HepG2 (cell line): ENCODE measurements around the gene IL1A. TPM values are rescaled to one million over a fixed set of nuclear protein-coding genes. Genes with fewer than 3 reads are reported as not detected.

Experiments used
- DNMT3B ChIP-seq: conservative IDR thresholded peaks from 2 replicates; pipeline ENCODE4 v1.6.1; 2016; ENCODE audit warnings: missing biosample characterization, control low read depth
- ESRRA ChIP-seq: sonication (generic); formaldehyde crosslinking; IDR thresholded peaks from 2 replicates; pipeline ENCODE4 v1.5.1; 2020; ENCODE audit warnings: mild to moderate bottlenecking, low read depth, missing genetic modification reagents
- HCFC1 ChIP-seq: fragments of 150-350 bp; IDR thresholded peaks from 2 replicates; pipeline ENCODE4 v1.6.1; 2014; ENCODE audit warnings: low read depth, low read length
- IRX3 ChIP-seq: sonication (generic); formaldehyde crosslinking; IDR thresholded peaks from 2 replicates; pipeline ENCODE4 v1.8.1; 2023; ENCODE audit warnings: mild to moderate bottlenecking, low read depth, missing genetic modification reagents, borderline replicate concordance
- NCOA5 ChIP-seq: sonication (generic); formaldehyde crosslinking; IDR thresholded peaks from 2 replicates; pipeline ENCODE4 v1.4.0; 2020; ENCODE audit warnings: missing genetic modification reagents
- NFATC3 ChIP-seq: sonication (generic); formaldehyde crosslinking; IDR thresholded peaks from 2 replicates; pipeline ENCODE4 v1.5.1; 2020; ENCODE audit warnings: mild to moderate bottlenecking, missing genetic modification reagents
- RCOR2 ChIP-seq: IDR thresholded peaks from 2 replicates; pipeline ENCODE4 v1.6.1; 2016; ENCODE audit warnings: missing biosample characterization, missing genetic modification reagents
- SP4 ChIP-seq: sonication (generic); formaldehyde crosslinking; IDR thresholded peaks from 2 replicates; pipeline ENCODE4 v1.8.1; 2023; ENCODE audit warnings: mild to moderate bottlenecking, missing genetic modification reagents
- XBP1 ChIP-seq: sonication (generic); formaldehyde crosslinking; IDR thresholded peaks from 2 replicates; pipeline ENCODE4 v1.5.0; 2020; ENCODE audit warnings: missing genetic modification reagents
- ZMAT3 ChIP-seq: sonication (generic); formaldehyde crosslinking; conservative IDR thresholded peaks from 2 replicates; pipeline ENCODE4 v1.7.0; 2021; ENCODE audit warnings: missing genetic modification reagents
- ZNF343 ChIP-seq: sonication (generic); formaldehyde crosslinking; IDR thresholded peaks from 2 replicates; pipeline ENCODE4 v1.4.0; 2020; ENCODE audit warnings: mild to moderate bottlenecking, missing genetic modification reagents
- polyA plus RNA-seq, 8 experiments: library from polyadenylated mRNA; depleted of rRNA in 3 of 8; stranded (reverse) in 7 of 8; unstranded in 1 of 8; fragments of >200 nt; fragmentation: Illumina TruSeq in 4 of 8; extraction: Trizol in 4 of 8; gene quantifications; 2 replicates each; pipeline versions ENCODE4 v1.2.1 to v1.2.3, GENCODE V29; 2011 to 2016; ENCODE audit warnings: low read depth in 4 of 8, missing spikeins in 1 of 8, mixed read lengths in 1 of 8; ENCODE audit not compliant: insufficient read depth in 1 of 8
- total RNA-seq, 5 experiments: library from RNA; depleted of rRNA; stranded (reverse); fragments of >200 nt; fragmentation: Illumina TruSeq; extraction: Trizol; gene quantifications; 2 replicates each; pipeline ENCODE4 v1.2.3, GENCODE V29; 2016; ENCODE audit warnings: low read depth in 1 of 5
- TF ChIP-seq, protein P1 (sequence below): sonication (generic); formaldehyde crosslinking; IDR thresholded peaks from 2 replicates; pipeline ENCODE4 v1.4.0; 2020; ENCODE audit warnings: mild to moderate bottlenecking, missing genetic modification reagents
- TF ChIP-seq, protein P2 (sequence below): sonication (generic); formaldehyde crosslinking; IDR thresholded peaks from 2 replicates; pipeline ENCODE4 v1.5.0; 2020; ENCODE audit warnings: missing genetic modification reagents
- TF ChIP-seq, protein P3 (sequence below): sonication (generic); formaldehyde crosslinking; conservative IDR thresholded peaks from 2 replicates; pipeline ENCODE4 v1.8.1; 2023; ENCODE audit warnings: missing genetic modification reagents

The IL1A gene
- total and polyA plus RNA-seq, 2 of the 13 experiments (the other 11 are each of a cell fraction or from before 2014, with no cell fraction given) = not detected

DNA sequence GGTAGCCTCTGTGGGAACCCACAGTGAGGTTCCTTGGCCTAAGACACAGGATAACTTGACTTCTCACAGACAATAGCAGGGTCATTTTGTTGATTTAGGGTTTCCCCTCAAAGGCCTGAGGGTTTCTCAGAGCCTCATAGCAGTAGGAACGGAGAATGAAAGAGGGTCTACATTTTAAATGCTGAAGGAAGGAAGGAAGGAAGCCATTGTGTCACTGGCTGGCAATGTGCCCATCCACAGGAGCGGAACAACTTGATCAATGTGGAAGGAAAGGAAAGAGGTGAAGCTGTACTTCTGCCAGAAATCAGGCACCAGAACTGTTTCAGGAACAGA is 47.2 kb upstream of the IL1A start (continued):
- TF ChIP-seq, protein P1, sequence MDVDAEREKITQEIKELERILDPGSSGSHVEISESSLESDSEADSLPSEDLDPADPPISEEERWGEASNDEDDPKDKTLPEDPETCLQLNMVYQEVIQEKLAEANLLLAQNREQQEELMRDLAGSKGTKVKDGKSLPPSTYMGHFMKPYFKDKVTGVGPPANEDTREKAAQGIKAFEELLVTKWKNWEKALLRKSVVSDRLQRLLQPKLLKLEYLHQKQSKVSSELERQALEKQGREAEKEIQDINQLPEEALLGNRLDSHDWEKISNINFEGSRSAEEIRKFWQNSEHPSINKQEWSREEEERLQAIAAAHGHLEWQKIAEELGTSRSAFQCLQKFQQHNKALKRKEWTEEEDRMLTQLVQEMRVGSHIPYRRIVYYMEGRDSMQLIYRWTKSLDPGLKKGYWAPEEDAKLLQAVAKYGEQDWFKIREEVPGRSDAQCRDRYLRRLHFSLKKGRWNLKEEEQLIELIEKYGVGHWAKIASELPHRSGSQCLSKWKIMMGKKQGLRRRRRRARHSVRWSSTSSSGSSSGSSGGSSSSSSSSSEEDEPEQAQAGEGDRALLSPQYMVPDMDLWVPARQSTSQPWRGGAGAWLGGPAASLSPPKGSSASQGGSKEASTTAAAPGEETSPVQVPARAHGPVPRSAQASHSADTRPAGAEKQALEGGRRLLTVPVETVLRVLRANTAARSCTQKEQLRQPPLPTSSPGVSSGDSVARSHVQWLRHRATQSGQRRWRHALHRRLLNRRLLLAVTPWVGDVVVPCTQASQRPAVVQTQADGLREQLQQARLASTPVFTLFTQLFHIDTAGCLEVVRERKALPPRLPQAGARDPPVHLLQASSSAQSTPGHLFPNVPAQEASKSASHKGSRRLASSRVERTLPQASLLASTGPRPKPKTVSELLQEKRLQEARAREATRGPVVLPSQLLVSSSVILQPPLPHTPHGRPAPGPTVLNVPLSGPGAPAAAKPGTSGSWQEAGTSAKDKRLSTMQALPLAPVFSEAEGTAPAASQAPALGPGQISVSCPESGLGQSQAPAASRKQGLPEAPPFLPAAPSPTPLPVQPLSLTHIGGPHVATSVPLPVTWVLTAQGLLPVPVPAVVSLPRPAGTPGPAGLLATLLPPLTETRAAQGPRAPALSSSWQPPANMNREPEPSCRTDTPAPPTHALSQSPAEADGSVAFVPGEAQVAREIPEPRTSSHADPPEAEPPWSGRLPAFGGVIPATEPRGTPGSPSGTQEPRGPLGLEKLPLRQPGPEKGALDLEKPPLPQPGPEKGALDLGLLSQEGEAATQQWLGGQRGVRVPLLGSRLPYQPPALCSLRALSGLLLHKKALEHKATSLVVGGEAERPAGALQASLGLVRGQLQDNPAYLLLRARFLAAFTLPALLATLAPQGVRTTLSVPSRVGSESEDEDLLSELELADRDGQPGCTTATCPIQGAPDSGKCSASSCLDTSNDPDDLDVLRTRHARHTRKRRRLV (CRISPR knock-in tag) = no peak
- TF ChIP-seq, protein P2, sequence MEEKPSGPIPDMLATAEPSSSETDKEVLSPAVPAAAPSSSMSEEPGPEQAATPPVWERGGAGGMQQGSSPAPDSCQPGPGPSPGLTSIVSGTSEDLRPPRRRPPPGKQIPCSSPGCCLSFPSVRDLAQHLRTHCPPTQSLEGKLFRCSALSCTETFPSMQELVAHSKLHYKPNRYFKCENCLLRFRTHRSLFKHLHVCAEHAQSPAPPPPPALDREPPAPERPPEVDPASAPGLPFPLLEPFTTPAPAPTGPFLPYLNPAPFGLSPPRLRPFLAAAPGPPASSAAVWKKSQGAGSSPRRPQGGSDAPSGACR (CRISPR knock-in tag) = no peak
- TF ChIP-seq RCOR2 (CRISPR knock-in tag) (no peak), HCFC1 (no peak), IRX3 (CRISPR knock-in tag) (no peak), XBP1 (CRISPR knock-in tag) (no peak), DNMT3B (CRISPR knock-in tag) (no peak), ZMAT3 (no peak), NFATC3 (CRISPR knock-in tag) (no peak), ESRRA (no peak), ZNF343 (CRISPR knock-in tag) (no peak), SP4 (CRISPR knock-in tag) (no peak), NCOA5 (CRISPR knock-in tag) (no peak)
- TF ChIP-seq, protein P3, sequence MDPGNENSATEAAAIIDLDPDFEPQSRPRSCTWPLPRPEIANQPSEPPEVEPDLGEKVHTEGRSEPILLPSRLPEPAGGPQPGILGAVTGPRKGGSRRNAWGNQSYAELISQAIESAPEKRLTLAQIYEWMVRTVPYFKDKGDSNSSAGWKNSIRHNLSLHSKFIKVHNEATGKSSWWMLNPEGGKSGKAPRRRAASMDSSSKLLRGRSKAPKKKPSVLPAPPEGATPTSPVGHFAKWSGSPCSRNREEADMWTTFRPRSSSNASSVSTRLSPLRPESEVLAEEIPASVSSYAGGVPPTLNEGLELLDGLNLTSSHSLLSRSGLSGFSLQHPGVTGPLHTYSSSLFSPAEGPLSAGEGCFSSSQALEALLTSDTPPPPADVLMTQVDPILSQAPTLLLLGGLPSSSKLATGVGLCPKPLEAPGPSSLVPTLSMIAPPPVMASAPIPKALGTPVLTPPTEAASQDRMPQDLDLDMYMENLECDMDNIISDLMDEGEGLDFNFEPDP = no peak
